Thoracic aorta (tissue), 2 donors: ENCODE results near the gene TPSB2. TPM values are rescaled to one million over a fixed set of nuclear protein-coding genes. Genes with fewer than 3 reads are reported as not detected.
"Not testable (repeated sequence)": the region's sequence is repeated elsewhere in the genome, so short reads cannot be mapped to it uniquely, and the experiment has no call there.

Source experiments
- ATAC-seq: fragments of 150-250 bp; one replicate; pipeline ENCODE4 v1.8.0; 2017; ENCODE audit warnings: low read depth; ENCODE audit not compliant: insufficient number of reproducible peaks, low FRiP score
- DNase-seq: peaks from one replicate; pipeline ENCODE4 v3.0.0-alpha.2; 2020; ENCODE audit warnings: low spot score
- H3K27ac ChIP-seq, 2 donors: fragments of 200-600 bp; sonication (generic); 1 replicate in 1 of 2; 2 replicates in 1 of 2; pipeline ENCODE4 v1.5.1; 2016; ENCODE audit warnings: mild to moderate bottlenecking in 2 of 2, moderate library complexity in 2 of 2
- H3K27me3 ChIP-seq: fragments of 200-600 bp; sonication (generic); replicated peaks from 2 replicates; pipeline ENCODE4 v1.6.0; 2016; ENCODE audit warnings: mild to moderate bottlenecking; ENCODE audit not compliant: insufficient read depth
- H3K36me3 ChIP-seq: fragments of 200-600 bp; sonication (generic); one replicate; pipeline ENCODE4 v1.5.1; 2016
- H3K4me1 ChIP-seq, 2 donors: fragments of 200-600 bp; sonication (generic); 1 replicate in 1 of 2; 2 replicates in 1 of 2; pipeline versions ENCODE4 v1.5.1 to v1.6.0; 2016; ENCODE audit warnings: low read depth in 2 of 2, mild to moderate bottlenecking in 1 of 2; ENCODE audit not compliant: control insufficient read depth in 1 of 2
- H3K4me3 ChIP-seq: fragments of 200-600 bp; sonication (generic); 2 replicates; pipeline ENCODE4 v1.5.1; 2016; ENCODE audit warnings: mild to moderate bottlenecking
- H3K9me3 ChIP-seq: fragments of 200-600 bp; sonication (generic); 2 replicates; pipeline ENCODE4 v1.5.1; 2016
- total RNA-seq, 2 donors: library from RNA; depleted of rRNA; stranded (reverse); fragments of >200 nt; gene quantifications; one replicate each; pipeline versions ENCODE4 v1.1.0 to v1.2.3, GENCODE V29; 2016
- TF ChIP-seq, protein P1 (sequence below): fragments of 200-600 bp; sonication (generic); IDR thresholded peaks from one replicate; pipeline ENCODE4 v1.5.1; 2019; ENCODE audit warnings: antibody characterized with exemption

TPSB2 gene
- total RNA-seq, 2 donors from 2014 or later: 58.3 to 198 TPM

DNA sequence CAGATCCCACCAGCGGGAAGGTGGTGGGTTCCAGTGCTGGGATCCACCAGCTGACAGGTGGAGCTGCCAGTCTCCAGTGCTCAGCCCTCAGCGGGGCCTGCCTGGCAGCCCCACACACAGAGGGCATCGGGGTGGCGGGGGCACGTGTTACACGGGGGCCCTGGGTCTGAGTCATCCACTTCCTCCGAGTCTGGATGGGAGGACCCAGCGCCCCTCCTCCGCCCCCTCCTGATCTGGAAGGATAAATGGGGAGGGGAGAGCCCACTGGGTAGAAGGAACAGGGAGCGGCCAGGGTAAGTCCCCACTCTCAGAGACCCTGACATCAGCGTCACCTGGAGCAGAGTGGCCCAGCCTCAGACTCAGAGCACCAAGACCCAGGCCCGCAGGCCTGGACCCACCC is 10.5 kb upstream of the TPSB2 start, which contains the start of gene TPSAB1:
Gene TPSAB1 (plus strand): TSS at position 270 of the 400 bp plus-strand sequence. CDS start 234 bp downstream, outside the sequence.
- DNase-seq: not testable (repeated sequence)

DNA sequence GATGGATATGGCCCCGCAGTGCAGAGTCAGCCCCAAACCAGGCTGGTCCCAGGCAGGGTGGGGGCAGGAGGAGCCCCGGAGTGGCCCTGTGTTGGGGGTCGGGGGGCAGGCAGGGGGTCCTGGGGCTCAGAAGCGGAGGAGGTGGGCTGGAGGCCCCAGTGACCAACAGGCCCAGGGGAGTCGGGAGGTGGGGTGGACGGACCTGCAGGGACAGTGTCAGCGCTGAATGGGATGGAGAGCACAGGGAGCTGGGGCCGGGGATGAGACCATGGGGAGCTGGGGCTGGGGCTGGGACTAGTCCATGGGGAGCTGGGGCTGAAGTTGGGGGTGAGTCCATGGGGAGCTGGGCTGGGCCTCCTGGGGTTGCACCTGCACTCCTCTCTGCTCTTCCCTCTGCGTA is 9.6 kb upstream of the TPSB2 start:
- H3K27me3 ChIP-seq, H3K4me3 ChIP-seq, H3K27ac ChIP-seq, H3K36me3 ChIP-seq, ATAC-seq, H3K9me3 ChIP-seq, DNase-seq, H3K4me1 ChIP-seq: not testable (repeated sequence)

More for the DNA sequence above, 10.5 kb upstream of the TPSB2 start, which contains the start of gene TPSAB1:
- not testable (repeated sequence) for H3K4me3 ChIP-seq, H3K4me1 ChIP-seq, H3K27me3 ChIP-seq, H3K36me3 ChIP-seq, H3K27ac ChIP-seq, H3K9me3 ChIP-seq, ATAC-seq

DNA sequence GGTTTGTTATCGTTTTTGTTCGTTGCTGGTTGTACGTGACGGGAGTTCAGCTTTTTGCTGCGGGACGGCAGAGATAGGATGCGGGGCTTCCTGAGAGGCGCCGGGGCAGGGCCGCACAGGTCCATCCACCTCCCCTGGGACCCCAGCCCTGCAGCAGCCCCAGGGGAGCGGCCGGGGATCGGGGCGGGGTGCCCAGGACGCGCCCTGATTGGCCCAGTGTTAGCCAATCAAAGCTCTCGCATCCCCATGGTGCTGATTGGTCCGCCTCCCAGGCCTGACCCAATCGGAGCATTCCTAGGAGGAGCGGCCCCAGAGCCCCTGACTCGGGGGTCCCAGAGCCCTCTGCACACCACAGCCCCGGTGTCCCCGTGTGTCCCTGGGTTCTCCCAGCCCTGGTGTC is 8.9 kb upstream of the TPSB2 start:
- not testable (repeated sequence) for ATAC-seq, H3K4me3 ChIP-seq, H3K27ac ChIP-seq, H3K9me3 ChIP-seq, H3K36me3 ChIP-seq, H3K27me3 ChIP-seq, DNase-seq, H3K4me1 ChIP-seq

DNA sequence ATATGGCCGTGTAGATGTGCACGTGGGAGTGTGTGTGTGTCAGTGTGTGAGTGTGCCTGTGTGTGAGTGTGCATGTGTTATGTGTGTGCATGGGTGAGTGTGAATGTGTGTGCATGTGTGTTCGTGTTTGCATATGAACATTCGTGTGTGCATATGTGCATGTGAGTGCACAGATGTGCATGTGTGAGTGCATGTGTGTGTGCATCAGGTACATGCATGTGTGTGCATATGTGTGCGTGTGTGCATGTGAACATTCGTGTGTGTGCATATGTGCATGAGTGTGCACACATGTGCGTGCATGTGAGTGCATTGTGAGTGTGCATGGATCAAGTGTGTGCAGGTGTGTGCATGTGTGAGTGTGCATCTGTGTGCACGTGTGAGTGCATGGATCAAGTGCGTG is 8.0 kb upstream of the TPSB2 start:
- DNase-seq (no peak), ATAC-seq (no peak)
- no peaks in the 10 kb centered on the region for H3K9me3 ChIP-seq
- H3K27me3 ChIP-seq: no peaks in the 10 kb centered on the region
- no peak overlapping the region for H3K27ac ChIP-seq
- no peak overlapping the region for H3K4me3 ChIP-seq
- no peaks in the 10 kb centered on the region for H3K36me3 ChIP-seq
- H3K4me1 ChIP-seq: no peaks in the 10 kb centered on the region
- TF ChIP-seq, protein P1, sequence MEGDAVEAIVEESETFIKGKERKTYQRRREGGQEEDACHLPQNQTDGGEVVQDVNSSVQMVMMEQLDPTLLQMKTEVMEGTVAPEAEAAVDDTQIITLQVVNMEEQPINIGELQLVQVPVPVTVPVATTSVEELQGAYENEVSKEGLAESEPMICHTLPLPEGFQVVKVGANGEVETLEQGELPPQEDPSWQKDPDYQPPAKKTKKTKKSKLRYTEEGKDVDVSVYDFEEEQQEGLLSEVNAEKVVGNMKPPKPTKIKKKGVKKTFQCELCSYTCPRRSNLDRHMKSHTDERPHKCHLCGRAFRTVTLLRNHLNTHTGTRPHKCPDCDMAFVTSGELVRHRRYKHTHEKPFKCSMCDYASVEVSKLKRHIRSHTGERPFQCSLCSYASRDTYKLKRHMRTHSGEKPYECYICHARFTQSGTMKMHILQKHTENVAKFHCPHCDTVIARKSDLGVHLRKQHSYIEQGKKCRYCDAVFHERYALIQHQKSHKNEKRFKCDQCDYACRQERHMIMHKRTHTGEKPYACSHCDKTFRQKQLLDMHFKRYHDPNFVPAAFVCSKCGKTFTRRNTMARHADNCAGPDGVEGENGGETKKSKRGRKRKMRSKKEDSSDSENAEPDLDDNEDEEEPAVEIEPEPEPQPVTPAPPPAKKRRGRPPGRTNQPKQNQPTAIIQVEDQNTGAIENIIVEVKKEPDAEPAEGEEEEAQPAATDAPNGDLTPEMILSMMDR: no peak

DNA sequence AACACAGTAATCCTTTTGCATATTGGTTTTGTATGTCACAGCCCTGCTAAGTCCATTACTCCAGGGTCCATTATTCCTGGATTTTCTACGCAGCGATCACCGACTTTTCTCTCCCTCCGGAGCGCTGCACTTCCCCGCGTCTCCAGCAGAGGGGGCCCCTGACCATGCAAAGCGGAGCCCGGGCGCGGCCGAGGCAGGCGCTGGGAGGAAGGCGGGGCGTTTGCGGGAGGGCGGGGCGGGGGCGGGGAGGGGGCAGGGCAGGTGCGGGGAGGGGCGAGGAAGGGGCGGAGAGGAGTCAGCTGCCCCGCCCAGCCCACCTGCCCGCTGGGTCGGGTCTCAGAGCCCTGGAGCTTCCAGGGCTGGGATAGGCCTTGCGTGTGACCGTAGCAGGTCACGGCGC is 6.7 kb upstream of the TPSB2 start:
- H3K27ac ChIP-seq, H3K27me3 ChIP-seq, ATAC-seq: not testable (repeated sequence)

DNA sequence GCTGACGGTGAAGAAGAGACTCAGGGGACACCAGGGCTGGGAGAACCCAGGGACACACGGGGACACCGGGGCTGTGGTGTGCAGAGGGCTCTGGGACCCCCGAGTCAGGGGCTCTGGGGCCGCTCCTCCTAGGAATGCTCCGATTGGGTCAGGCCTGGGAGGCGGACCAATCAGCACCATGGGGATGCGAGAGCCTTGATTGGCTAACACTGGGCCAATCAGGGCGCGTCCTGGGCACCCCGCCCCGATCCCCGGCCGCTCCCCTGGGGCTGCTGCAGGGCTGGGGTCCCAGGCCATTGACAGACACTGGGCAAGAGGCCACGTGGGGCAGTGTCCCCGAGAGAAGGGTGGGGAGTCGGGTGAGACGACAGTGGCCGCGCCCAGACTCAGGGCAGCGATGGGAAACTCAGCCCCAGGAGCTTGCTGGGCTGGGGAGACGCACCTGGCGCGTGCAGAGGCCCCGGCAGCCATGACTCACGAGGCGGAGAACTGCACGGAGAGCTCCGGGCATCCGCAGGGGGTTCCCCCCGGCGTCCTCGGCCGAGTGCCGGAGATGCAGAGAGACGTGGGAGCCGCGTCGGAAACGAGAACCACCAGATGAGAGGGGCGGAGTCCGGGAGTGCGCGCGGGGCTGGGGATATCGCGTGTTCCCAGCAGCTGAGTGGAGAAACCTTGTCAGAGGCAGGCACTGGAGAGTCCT is 2.2 kb upstream of the TPSB2 start:
- not testable (repeated sequence) for ATAC-seq

More for the DNA sequence above, 6.7 kb upstream of the TPSB2 start:
- not testable (repeated sequence) for H3K9me3 ChIP-seq, H3K4me1 ChIP-seq, DNase-seq, H3K4me3 ChIP-seq, H3K36me3 ChIP-seq

DNA sequence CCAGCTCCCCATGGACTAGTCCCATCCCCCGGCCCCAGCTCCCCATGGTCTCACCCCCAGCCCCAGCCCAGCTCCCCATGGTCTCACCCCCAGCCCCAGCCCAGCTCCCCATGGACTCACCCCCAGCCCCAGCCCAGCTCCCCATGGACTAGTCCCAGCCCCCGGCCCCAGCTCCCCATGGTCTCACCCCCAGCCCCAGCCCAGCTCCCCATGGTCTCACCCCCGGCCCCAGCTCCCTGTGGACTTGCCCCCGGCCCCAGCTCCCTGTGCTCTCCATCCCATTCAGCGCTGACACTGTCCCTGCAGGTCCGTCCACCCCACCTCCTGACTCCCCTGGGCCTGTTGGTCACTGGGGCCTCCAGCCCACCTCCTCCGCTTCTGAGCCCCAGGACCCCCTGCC is 1.3 kb upstream of the TPSB2 start:
- H3K36me3 ChIP-seq, ATAC-seq, H3K27ac ChIP-seq, H3K4me3 ChIP-seq, H3K27me3 ChIP-seq, H3K9me3 ChIP-seq, H3K4me1 ChIP-seq, DNase-seq: not testable (repeated sequence)

More for the DNA sequence above, 2.2 kb upstream of the TPSB2 start:
- not testable (repeated sequence) for DNase-seq, H3K36me3 ChIP-seq, H3K27me3 ChIP-seq, H3K4me3 ChIP-seq, H3K9me3 ChIP-seq, H3K27ac ChIP-seq, H3K4me1 ChIP-seq

DNA sequence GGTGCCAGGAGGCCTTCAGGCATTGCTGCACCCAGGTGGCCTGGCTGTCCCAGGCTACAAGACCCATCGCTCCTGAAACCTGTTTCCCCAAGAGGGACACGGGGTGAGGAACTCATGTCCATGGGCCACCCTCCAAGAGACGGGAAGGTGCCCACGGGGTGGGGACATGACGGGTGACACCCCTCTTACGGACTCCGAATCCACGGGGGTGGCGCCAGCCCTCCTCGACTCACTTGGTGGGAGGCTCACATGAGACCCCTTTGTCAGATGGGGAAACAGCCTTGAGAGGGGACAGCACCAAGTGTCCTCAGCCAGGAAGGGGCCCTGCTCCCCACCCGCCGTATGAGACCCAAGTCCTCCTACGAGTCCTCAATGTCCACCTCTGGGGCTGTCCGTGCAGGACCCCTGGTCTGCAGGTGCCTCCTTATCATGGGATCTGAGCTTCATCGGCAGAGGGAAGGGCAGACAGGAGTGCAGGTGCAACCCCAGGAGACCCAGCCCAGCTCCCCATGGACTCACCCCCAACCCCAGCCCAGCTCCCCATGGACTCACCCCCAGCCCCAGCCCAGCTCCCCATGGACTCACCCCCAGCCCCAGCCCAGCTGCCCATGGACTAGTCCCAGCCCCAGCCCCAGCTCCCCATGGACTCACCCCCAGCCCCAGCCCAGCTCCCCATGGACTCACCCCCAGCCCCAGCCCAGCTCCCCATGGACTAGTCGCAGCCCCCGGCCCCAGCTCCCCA is 658 bp upstream of the TPSB2 start:
- H3K27ac ChIP-seq, H3K27me3 ChIP-seq, H3K36me3 ChIP-seq, H3K4me1 ChIP-seq, H3K9me3 ChIP-seq, DNase-seq, H3K4me3 ChIP-seq, ATAC-seq: not testable (repeated sequence)

DNA sequence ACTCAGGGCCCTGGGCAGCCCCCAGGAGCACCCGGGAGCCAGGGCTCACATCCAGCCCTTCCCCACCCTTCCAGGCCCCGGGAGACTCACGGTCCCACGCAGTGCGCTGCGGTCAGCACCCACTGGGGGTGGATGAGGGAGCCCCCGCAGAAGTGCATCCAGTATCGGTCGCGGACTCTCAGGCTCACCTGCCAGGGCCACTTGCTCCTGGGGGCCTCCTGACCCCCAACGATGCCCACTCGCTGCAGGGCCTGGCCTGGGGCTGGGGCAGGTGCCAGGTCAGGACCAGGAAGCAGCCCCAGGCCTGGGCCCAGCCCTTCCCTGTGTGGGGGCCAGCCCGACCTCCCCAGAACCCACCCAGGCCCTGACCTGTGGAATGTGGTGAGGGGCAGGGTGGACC is 508 bp downstream of the TPSB2 start:
- not testable (repeated sequence) for DNase-seq, H3K4me3 ChIP-seq, H3K27me3 ChIP-seq, H3K4me1 ChIP-seq, H3K9me3 ChIP-seq, H3K27ac ChIP-seq, H3K36me3 ChIP-seq, ATAC-seq

DNA sequence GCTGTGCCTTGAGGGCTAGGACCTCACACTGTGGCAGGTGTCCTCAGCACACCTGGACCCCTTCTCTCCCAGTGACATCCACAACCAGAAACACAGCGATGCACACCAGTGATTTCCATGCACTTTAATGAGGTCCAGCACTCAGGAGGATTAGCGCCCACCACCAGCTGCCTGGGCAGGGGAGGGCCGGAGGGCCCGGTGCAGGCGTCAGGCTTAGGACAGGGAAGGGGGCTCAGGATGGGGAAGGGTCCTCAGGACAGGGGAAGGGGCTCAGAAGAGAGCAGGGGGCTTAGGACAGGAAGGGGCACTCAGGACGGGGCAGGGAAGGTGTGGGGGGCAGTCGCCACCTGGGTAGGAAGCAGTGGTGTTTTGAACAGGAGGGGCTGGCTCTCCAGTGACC is 1.8 kb downstream of the TPSB2 start:
- H3K27ac ChIP-seq, H3K4me3 ChIP-seq, H3K36me3 ChIP-seq, ATAC-seq, H3K9me3 ChIP-seq, H3K27me3 ChIP-seq, DNase-seq, H3K4me1 ChIP-seq: not testable (repeated sequence)

DNA sequence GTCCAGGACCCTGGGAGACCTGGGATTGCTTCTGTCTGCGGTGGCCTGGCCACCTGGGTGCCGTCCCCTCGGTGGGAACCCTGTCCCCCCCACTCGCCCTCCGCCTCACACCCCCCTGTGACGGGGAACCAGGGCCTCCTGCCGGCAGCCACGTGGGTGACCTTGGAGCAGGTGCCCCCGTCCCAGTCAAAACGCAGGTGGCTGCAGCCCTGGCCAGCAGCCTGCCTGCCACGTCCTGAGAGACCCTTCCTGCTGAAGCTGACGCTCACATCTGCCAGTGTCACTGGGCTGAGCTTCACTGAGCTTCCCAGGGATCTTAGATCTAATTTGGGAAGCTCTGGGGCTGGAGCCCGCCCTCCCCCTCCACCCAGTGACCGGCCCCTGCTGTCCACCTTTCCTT is 3.3 kb downstream of the TPSB2 start:
- H3K36me3 ChIP-seq, DNase-seq, H3K27me3 ChIP-seq, H3K27ac ChIP-seq, H3K4me1 ChIP-seq, H3K9me3 ChIP-seq, H3K4me3 ChIP-seq, ATAC-seq: not testable (repeated sequence)
